ENCODE results near the gene SLC2A5. TPM values are rescaled to one million over a fixed set of nuclear protein-coding genes. Genes with fewer than 3 reads are reported as not detected.

Gene SLC2A5
- total RNA-seq, 1 donor from 2014 or later = 0.98 TPM

- Histone ChIP-seq H3K4me3 (no peak overlapping the region), H3K27me3 (no peaks in the 10 kb centered on the region), H3K4me1 (peaks cover 3% of the 10 kb centered on the region), H3K9me3 (no peaks in the 10 kb centered on the region), H3K27ac (no peak overlapping the region), H3K36me3 (peaks cover 6% of the 10 kb centered on the region)
- ATAC-seq (no peak), DNase-seq (no peak)
- intact Hi-C loops (cut with DNase I) = no loop called here
- no peak for TF ChIP-seq CTCF (IDR thresholded peaks at IDR 0.05)
Observed at GRCh38 chr1:9111957-9112356, 42.5 kb upstream of the SLC2A5 start.

DNA sequence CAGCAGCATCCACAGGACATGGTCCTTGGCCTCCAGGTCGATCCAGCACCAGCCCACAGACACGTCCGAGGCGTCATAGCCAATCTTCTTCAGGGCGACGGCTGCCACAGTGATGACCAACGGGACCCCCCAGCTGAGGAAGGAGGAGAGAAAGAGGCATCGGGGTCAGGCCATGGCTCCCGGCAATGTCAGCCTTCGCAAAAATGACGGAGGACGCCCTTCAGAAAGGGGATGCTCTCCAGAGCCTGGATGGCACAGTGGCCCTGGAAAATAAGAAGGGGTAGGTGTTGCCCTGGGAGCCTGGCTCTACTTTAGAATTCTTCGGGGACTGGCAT is 41.9 kb upstream of the SLC2A5 start:
- no peak overlapping the region for H3K27ac ChIP-seq
- H3K27me3 ChIP-seq = no peaks in the 10 kb centered on the region
- no peaks in the 10 kb centered on the region for H3K9me3 ChIP-seq
- intact Hi-C loops (cut with DNase I) = no loop called here
- H3K4me3 ChIP-seq = no peak overlapping the region
- peaks cover 3% of the 10 kb centered on the region for H3K4me1 ChIP-seq
- H3K36me3 ChIP-seq = peaks cover 6% of the 10 kb centered on the region
- ATAC-seq (no peak), DNase-seq (no peak)
- no peak for TF ChIP-seq CTCF (IDR thresholded peaks at IDR 0.05)

DNA sequence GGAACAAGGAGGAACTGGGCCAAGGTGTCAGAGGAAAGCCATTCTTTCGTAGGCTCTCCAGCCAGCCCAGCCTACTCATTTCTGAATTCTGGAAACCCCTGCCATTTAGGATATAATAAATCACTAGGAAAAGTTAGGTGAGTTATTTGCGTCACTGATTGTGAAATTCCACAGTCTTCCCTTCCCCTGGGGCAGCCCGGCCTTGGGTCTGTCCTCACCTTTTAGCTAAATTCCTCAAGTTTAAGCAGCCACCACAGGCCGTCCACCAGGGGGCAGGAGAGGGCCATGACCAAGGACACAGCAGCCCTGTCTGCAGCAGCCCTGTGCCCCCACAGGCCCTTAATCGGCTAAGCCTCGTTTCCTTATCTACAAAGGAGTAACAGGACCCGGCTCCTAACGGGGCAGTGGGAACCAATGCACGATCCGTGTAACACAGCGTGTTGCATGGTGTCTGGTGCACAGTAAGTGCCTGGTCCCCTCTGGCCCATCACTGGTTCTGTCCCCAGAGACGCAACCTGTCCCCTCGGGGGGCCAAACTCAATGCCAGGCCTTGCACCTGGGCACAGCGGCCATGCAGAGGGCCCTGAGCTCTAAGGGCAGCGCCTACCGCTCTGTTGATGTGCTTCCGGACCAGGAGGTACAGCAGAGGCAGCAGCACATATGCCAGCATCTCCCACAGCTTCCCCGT is 41.4 kb upstream of the SLC2A5 start:
- H3K27ac ChIP-seq = no peak overlapping the region
- H3K27me3 ChIP-seq = no peaks in the 10 kb centered on the region
- ATAC-seq (peak; percentile 96), DNase-seq (peak; percentile 95)
- H3K4me1 ChIP-seq = peaks cover 3% of the 10 kb centered on the region
- TF ChIP-seq CTCF (IDR thresholded peaks at IDR 0.05) = peak; percentile 96
- intact Hi-C loops (cut with DNase I) = no loop called here
- H3K4me3 ChIP-seq = no peak overlapping the region
- H3K9me3 ChIP-seq = no peaks in the 10 kb centered on the region
- H3K36me3 ChIP-seq = peaks cover 6% of the 10 kb centered on the region

DNA sequence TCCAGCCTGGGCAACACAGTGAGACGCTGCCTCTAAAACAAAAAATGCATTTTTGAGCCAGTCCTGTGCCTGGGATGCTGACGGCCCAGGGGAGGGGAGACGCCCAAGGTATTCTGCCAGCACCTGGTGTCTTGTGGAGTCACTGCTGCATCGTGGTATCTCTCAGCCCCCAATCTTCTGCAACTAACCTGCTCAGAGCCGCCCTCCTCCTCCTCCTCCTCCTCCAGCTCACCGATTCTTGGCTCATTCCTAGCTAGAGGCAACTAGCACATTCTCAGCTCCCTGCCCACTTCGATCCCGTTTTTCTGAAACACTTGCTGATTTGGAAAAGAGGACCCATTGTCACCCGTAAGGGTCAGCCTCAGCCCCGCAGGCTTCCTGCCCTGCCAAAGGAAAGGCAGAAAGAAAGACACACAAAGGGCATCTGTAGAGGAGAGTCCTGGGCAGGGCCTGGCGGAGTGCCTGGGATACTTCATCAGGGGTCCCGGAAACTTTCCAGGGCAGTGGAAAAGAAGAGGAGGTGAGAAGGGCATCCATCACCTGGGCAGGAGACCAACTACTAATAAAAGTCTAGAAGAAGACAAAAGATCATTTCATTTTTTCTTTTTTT is 38.7 kb upstream of the SLC2A5 start:
- DNase-seq = peak; percentile 53

GRCh38 chr1:9107136-9107535 is 37.7 kb upstream of the SLC2A5 start:
- no peak overlapping the region for H3K27ac ChIP-seq
- H3K4me3 ChIP-seq = no peak overlapping the region
- peaks cover 28% of the 10 kb centered on the region for H3K36me3 ChIP-seq
- no peaks in the 10 kb centered on the region for H3K27me3 ChIP-seq
- H3K9me3 ChIP-seq = no peaks in the 10 kb centered on the region
- intact Hi-C loops (cut with DNase I) = loop anchor here (5.0 kb wide), 1 partner anchor 90 kb away; no protein-coding TSS in a partner anchor
- no peak for DNase-seq
- no peak for TF ChIP-seq CTCF (IDR thresholded peaks at IDR 0.05)
- peaks cover 3% of the 10 kb centered on the region for H3K4me1 ChIP-seq
- no peak for ATAC-seq

More for the DNA sequence above, 38.7 kb upstream of the SLC2A5 start:
- H3K4me3 ChIP-seq = no peak overlapping the region
- ATAC-seq = no peak
- H3K36me3 ChIP-seq = peaks cover 20% of the 10 kb centered on the region
- no peak overlapping the region for H3K27ac ChIP-seq
- H3K9me3 ChIP-seq = no peaks in the 10 kb centered on the region
- intact Hi-C loops (cut with DNase I) = loop anchor here (5.0 kb wide), 1 partner anchor 89 kb away; no protein-coding TSS in a partner anchor
- TF ChIP-seq CTCF (IDR thresholded peaks at IDR 0.05) = no peak
- H3K27me3 ChIP-seq = no peaks in the 10 kb centered on the region
- peaks cover 3% of the 10 kb centered on the region for H3K4me1 ChIP-seq
